GM23248 (cell line): ENCODE data around the gene LRP1.

ENCODE experiments used
- EZH2 ChIP-seq: fragments of 200-600 bp; sonication (generic); IDR thresholded peaks from 2 replicates; pipeline ENCODE4 v1.6.1; 2018; ENCODE audit warnings: antibody characterized with exemption, mild to moderate bottlenecking; ENCODE audit not compliant: insufficient read depth, poor library complexity, severe bottlenecking
- EZH2phosphoT487 ChIP-seq: fragments of 200-600 bp; sonication (generic); IDR thresholded peaks from 2 replicates; pipeline ENCODE4 v1.6.1; 2018; ENCODE audit warnings: antibody characterized with exemption, moderate library complexity, mild to moderate bottlenecking, low read depth; ENCODE audit not compliant: insufficient read depth

GRCh38 chr12:57131896-57132744, 3.8 kb downstream of the LRP1 start:
- no peak for TF ChIP-seq EZH2
- TF ChIP-seq EZH2phosphoT487: no peak
